HFFc6 (cell line): ENCODE results near the gene SEL1L3. TPM values are rescaled to one million over a fixed set of nuclear protein-coding genes. Genes with fewer than 3 reads are reported as not detected.

Experiments used
- DNase-seq: peaks from one replicate; pipeline ENCODE4 v3.0.0-alpha.2; 2018
- H3K27ac Mint-ChIP-seq: 2 replicates; pipeline ENCODE4 v1.8.0; 2020; ENCODE audit warnings: mild to moderate bottlenecking, mixed read lengths
- H3K27me3 Mint-ChIP-seq: 2 replicates; pipeline ENCODE4 v1.8.0; 2021; ENCODE audit warnings: mild to moderate bottlenecking, moderate library complexity, mixed read lengths; ENCODE audit not compliant: insufficient read depth
- H3K36me3 Mint-ChIP-seq: 2 replicates; pipeline ENCODE4 v1.8.0; 2021; ENCODE audit warnings: low read depth, mixed read lengths
- H3K4me1 Mint-ChIP-seq: 2 replicates; pipeline ENCODE4 v1.8.0; 2020; ENCODE audit warnings: low read depth, mixed read lengths
- H3K4me3 Mint-ChIP-seq: 2 replicates; pipeline ENCODE4 v1.8.0; 2020; ENCODE audit warnings: mild to moderate bottlenecking, moderate library complexity, mixed read lengths
- H3K9me3 Mint-ChIP-seq: 2 replicates; pipeline ENCODE4 v1.8.0; 2020; ENCODE audit warnings: mild to moderate bottlenecking, mixed read lengths
- total RNA-seq, 6 experiments: library from RNA; stranded (reverse); fragmentation: NEBNext Ultra II Directional; extraction: Animal tissue kit (Norgen Biotek cat#: 25700); gene quantifications; 2 replicates in 1 of 6; 3 replicates in 5 of 6; pipeline ENCODE4 v1.2.3, GENCODE V29; 2021
- TF ChIP-seq, protein P1 (sequence below): fragments of 200-600 bp; sonication (generic); IDR thresholded peaks from 2 replicates; pipeline ENCODE4 v1.5.0; 2021; ENCODE audit warnings: antibody characterized with exemption, mild to moderate bottlenecking

The SEL1L3 gene
- total RNA-seq, 6 experiments from 2014 or later, result 24.5 to 35.4 (median 31.1) TPM

DNA sequence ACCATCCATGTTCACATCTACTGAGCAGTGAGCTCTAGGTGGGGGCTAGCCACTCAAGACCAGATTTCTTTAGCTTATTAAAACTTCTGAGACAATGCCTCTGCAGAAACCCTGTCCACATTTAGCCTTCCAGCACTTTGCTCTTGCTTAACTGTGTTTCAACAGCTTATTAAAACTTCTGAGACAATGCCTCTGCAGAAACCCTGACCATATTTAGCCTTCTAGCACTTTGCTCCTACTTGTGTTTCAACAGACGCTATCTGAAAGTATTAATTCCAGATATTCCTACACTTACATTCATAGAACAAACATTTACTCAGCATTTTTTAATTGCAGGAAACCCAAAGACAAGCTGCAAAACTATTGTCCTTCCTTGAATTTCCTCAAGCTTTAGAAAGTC is 91.9 kb downstream of the SEL1L3 start:
- no peaks in the 10 kb centered on the region; the same call in 1 of the 2 replicates for H3K27me3 Mint-ChIP-seq
- H3K36me3 Mint-ChIP-seq, result no peaks in the 10 kb centered on the region
- DNase-seq, result no peak
- H3K27ac Mint-ChIP-seq, result no peak overlapping the region
- H3K4me1 Mint-ChIP-seq, result peaks cover 45% of the 10 kb centered on the region
- H3K9me3 Mint-ChIP-seq, result no peaks in the 10 kb centered on the region
- no peak overlapping the region for H3K4me3 Mint-ChIP-seq
- TF ChIP-seq, protein P1, sequence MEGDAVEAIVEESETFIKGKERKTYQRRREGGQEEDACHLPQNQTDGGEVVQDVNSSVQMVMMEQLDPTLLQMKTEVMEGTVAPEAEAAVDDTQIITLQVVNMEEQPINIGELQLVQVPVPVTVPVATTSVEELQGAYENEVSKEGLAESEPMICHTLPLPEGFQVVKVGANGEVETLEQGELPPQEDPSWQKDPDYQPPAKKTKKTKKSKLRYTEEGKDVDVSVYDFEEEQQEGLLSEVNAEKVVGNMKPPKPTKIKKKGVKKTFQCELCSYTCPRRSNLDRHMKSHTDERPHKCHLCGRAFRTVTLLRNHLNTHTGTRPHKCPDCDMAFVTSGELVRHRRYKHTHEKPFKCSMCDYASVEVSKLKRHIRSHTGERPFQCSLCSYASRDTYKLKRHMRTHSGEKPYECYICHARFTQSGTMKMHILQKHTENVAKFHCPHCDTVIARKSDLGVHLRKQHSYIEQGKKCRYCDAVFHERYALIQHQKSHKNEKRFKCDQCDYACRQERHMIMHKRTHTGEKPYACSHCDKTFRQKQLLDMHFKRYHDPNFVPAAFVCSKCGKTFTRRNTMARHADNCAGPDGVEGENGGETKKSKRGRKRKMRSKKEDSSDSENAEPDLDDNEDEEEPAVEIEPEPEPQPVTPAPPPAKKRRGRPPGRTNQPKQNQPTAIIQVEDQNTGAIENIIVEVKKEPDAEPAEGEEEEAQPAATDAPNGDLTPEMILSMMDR, result no peak

DNA sequence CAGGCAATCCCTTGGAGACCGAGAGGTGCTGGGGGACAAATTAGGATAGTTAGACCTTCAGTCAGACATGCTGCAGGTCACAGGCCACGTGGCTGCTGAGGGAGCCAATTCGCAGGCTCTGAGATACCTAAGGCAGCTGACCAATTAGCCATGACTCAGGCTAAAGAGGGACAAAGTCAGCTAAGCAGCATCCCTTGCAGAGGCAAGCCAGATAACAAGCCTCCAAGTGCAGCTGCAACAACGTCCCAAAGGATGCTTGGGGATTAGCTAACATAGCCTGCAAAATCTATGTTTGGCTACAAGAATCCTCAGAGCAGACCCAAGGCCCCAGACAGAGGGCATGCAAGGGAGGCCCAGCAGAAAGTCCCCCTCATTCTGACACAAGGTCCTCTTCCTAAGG is 93.5 kb downstream of the SEL1L3 start:
- H3K36me3 Mint-ChIP-seq, result no peaks in the 10 kb centered on the region
- no peak overlapping the region for H3K27ac Mint-ChIP-seq
- no peak overlapping the region for H3K4me3 Mint-ChIP-seq
- no peak for DNase-seq
- H3K27me3 Mint-ChIP-seq, result no peaks in the 10 kb centered on the region; the same call in 1 of the 2 replicates
- peaks cover 29% of the 10 kb centered on the region for H3K4me1 Mint-ChIP-seq
- TF ChIP-seq, protein P1, result no peak
- H3K9me3 Mint-ChIP-seq, result no peaks in the 10 kb centered on the region

DNA sequence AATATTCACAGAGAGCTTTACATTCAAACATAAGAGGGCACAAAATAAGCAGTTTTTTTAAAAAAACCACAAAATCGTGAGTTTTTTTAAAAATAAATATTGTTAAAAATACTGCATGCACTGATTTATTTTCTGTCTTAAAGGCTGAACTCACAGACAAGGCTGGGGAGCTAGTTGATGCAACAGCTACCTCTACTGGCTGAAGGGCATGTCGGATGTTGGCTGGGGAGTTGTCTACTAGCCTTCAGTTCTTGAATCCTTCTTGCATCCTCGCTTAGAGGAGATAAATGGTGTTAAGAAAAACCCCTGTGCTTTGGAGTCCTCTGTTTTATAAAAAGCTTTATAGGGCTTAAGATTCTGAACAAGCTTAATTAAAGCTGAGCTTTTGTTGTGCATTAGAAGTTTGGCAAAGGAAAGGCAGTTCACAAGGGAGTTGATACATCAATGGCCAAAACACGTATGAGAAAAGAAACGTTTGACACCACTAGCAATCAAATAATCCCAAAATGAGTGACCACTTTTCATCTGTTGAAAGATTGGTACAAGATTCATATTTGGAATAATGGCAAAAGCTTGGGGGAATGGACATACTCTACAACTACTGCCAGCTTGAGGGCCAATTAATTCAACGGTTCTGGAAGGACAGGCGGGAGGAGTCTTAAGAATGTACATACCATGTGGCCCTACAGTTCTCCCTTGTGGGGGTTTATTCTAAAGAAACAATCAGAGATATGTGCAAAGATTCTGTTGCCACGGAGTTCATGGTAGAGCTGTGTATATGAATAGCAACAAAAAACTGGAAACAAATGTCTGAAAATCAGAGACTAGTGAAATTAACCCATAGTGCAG is 94.7 kb downstream of the SEL1L3 start:
- Mint-ChIP-seq H3K4me3 (no peak overlapping the region), H3K4me1 (peaks cover 26% of the 10 kb centered on the region), H3K27ac (no peak overlapping the region), H3K36me3 (no peaks in the 10 kb centered on the region), H3K27me3 (no peaks in the 10 kb centered on the region; the same call in 1 of the 2 replicates), H3K9me3 (no peaks in the 10 kb centered on the region)
- peak; percentile 61 for DNase-seq
- TF ChIP-seq, protein P1, result peak; percentile 90

DNA sequence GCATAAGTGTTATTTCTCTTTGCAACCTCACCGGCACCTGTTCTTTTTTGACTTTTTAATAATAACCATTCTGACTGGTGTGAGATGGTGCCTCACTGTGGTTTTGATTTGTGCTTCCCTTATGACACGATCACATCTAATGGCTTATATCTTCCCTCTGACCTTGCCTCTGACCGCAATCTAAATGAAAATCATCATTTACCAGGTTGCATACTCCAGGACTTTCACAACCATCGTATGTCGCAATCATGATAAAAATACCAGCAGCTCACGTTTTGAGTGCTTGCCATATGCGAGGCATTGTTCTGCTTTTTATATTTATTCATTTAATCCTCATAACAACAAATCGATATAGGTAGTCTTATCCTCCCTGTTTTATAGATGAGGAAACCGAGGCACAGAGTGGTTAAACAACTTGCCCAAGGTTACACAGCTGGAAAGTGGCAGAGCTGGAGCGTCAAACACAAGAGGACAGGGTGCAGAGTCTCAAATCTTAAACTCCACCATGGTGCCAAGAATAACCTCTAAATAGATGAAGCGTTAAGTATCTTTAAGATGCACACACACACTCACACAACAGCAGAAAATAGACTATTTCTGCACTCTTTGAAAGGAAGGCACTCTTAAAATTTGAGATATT is 102.2 kb downstream of the SEL1L3 start:
- Mint-ChIP-seq H3K4me1 (peaks cover 7% of the 10 kb centered on the region), H3K27ac (no peak overlapping the region), H3K36me3 (peaks cover 10% of the 10 kb centered on the region; the same call in 1 of the 2 replicates), H3K9me3 (no peaks in the 10 kb centered on the region), H3K27me3 (no peaks in the 10 kb centered on the region), H3K4me3 (no peak overlapping the region)
- TF ChIP-seq, protein P1, result no peak
- no peak for DNase-seq

DNA sequence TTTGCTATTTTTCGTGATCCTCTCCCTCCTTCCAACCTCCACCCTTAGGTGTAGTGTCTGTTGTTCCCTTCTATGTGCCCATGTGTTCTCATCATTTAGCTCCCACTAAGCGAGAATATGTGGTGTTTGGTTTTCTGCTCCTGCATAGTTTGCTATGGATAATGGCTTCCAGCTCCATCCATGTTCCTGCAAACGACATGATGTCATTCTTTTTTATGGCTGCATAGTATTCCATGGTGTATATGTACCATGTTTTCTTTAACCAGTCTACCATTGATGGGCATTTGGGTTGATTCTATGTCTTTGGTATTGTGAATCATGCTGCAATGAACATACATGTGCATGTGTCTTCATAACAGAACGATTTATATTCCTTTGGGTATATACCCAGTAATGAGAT is 102.7 kb downstream of the SEL1L3 start:
- H3K9me3 Mint-ChIP-seq, result no peaks in the 10 kb centered on the region
- H3K27me3 Mint-ChIP-seq, result no peaks in the 10 kb centered on the region
- peaks cover 7% of the 10 kb centered on the region for H3K4me1 Mint-ChIP-seq
- H3K27ac Mint-ChIP-seq, result no peak overlapping the region
- TF ChIP-seq, protein P1, result no peak
- DNase-seq, result no peak
- H3K4me3 Mint-ChIP-seq, result no peak overlapping the region
- peaks cover 10% of the 10 kb centered on the region; the same call in 1 of the 2 replicates for H3K36me3 Mint-ChIP-seq
